Ishikawa (cell line): Measurements from ENCODE around the gene CD99.

Experiments
- CEBPB ChIP-seq: IDR thresholded peaks from 2 replicates; pipeline ENCODE4 v1.6.1; 2012
- CREB1 ChIP-seq: IDR thresholded peaks from 2 replicates; pipeline ENCODE4 v1.6.1; 2012; ENCODE audit warnings: low read depth
- EGR1 ChIP-seq: IDR thresholded peaks from 2 replicates; pipeline ENCODE4 v1.6.1; 2012
- EP300 ChIP-seq: IDR thresholded peaks from 2 replicates; pipeline ENCODE4 v1.6.1; 2012; ENCODE audit warnings: borderline replicate concordance
- FOXM1 ChIP-seq: IDR thresholded peaks from 2 replicates; pipeline ENCODE4 v1.6.1; 2012; ENCODE audit warnings: low read depth, borderline replicate concordance
- NFIC ChIP-seq: IDR thresholded peaks from 2 replicates; pipeline ENCODE4 v1.6.1; 2012
- RAD21 ChIP-seq: IDR thresholded peaks from 2 replicates; pipeline ENCODE4 v1.6.1; 2012; ENCODE audit warnings: low read depth
- TAF1 ChIP-seq: IDR thresholded peaks from 2 replicates; pipeline ENCODE4 v1.6.1; 2012; ENCODE audit warnings: low read depth, mild to moderate bottlenecking
- TCF12 ChIP-seq: IDR thresholded peaks from 2 replicates; pipeline ENCODE4 v1.6.1; 2012; ENCODE audit warnings: low read depth
- TEAD4 ChIP-seq: IDR thresholded peaks from 2 replicates; pipeline ENCODE4 v1.6.1; 2012
- YY1 ChIP-seq: IDR thresholded peaks from 2 replicates; pipeline ENCODE4 v1.6.1; 2012; ENCODE audit warnings: low read depth
- ZBTB7A ChIP-seq: IDR thresholded peaks from 2 replicates; pipeline ENCODE4 v1.6.1; 2012; ENCODE audit warnings: low read depth
- TF ChIP-seq, protein P1 (sequence below): IDR thresholded peaks from 2 replicates; pipeline ENCODE4 v1.6.1; 2012
- TF ChIP-seq, protein P2 (sequence below): IDR thresholded peaks from 2 replicates; pipeline ENCODE4 v1.6.1; 2012; ENCODE audit warnings: low read depth, mild to moderate bottlenecking
- TF ChIP-seq, protein P3 (sequence below): IDR thresholded peaks from 2 replicates; pipeline ENCODE4 v1.6.1; 2012

The CD99 gene

DNA sequence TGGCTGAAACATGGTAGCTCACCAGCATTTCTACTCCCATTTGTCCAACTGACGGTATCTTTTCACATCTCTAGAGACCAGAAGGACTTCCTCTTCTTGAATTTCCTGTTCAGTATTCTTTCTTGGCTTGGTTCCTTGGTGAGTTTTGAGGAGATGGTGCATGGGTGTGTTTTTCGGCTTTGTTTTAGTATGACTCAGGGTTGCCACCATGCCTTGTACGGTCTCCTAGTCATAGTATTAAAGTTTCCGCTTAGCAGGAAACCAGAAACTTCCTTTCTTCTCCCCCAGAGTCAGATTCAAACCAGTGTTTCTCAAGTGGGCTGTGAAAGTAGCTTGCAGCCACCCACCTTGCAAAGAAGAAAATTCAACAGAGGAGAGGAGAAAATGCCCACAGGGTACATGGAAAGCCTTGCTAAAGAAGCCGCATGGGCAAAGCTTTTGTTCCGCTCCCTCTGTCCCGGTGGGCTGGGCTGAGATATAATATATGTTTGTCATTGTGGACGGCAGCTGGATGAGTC, 5.7 kb downstream of the CD99 start:
- TF ChIP-seq TAF1 (no peak), EGR1 (no peak), EP300 (no peak), RAD21 (no peak), FOXM1 (no peak), CEBPB (no peak), ZBTB7A (no peak), TEAD4 (no peak), CREB1 (no peak), TCF12 (no peak)
- TF ChIP-seq, protein P1, sequence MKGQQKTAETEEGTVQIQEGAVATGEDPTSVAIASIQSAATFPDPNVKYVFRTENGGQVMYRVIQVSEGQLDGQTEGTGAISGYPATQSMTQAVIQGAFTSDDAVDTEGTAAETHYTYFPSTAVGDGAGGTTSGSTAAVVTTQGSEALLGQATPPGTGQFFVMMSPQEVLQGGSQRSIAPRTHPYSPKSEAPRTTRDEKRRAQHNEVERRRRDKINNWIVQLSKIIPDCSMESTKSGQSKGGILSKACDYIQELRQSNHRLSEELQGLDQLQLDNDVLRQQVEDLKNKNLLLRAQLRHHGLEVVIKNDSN, result no peak
- TF ChIP-seq, protein P2, sequence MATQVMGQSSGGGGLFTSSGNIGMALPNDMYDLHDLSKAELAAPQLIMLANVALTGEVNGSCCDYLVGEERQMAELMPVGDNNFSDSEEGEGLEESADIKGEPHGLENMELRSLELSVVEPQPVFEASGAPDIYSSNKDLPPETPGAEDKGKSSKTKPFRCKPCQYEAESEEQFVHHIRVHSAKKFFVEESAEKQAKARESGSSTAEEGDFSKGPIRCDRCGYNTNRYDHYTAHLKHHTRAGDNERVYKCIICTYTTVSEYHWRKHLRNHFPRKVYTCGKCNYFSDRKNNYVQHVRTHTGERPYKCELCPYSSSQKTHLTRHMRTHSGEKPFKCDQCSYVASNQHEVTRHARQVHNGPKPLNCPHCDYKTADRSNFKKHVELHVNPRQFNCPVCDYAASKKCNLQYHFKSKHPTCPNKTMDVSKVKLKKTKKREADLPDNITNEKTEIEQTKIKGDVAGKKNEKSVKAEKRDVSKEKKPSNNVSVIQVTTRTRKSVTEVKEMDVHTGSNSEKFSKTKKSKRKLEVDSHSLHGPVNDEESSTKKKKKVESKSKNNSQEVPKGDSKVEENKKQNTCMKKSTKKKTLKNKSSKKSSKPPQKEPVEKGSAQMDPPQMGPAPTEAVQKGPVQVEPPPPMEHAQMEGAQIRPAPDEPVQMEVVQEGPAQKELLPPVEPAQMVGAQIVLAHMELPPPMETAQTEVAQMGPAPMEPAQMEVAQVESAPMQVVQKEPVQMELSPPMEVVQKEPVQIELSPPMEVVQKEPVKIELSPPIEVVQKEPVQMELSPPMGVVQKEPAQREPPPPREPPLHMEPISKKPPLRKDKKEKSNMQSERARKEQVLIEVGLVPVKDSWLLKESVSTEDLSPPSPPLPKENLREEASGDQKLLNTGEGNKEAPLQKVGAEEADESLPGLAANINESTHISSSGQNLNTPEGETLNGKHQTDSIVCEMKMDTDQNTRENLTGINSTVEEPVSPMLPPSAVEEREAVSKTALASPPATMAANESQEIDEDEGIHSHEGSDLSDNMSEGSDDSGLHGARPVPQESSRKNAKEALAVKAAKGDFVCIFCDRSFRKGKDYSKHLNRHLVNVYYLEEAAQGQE, result no peak
- TF ChIP-seq, protein P3, sequence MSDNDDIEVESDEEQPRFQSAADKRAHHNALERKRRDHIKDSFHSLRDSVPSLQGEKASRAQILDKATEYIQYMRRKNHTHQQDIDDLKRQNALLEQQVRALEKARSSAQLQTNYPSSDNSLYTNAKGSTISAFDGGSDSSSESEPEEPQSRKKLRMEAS, result no peak

DNA sequence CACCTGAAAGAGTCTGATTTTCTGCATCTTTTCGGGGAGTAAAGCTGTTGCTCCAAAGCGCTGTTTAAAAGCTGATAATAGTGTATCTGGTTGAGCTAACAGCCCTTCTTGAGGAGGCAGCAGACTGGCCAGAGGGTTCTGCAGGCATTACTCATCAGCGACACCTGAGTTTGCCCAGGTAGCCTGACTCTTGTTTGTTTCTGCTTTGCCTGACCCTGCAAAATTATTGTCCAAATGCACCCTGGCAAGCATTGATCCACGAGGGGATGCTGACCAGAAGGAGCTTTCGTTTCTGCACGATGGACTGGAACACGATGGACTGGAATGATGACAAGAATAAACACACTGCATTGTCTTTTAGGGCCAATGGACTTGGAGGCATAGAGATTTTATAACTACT, 6.2 kb downstream of the CD99 start:
- TF ChIP-seq, protein P3, result no peak
- no peak for TF ChIP-seq EP300
- TF ChIP-seq CEBPB, result no peak
- TF ChIP-seq TEAD4, result no peak
- TF ChIP-seq TAF1, result no peak
- TF ChIP-seq EGR1, result no peak
- no peak for TF ChIP-seq RAD21
- TF ChIP-seq YY1, result no peak
- TF ChIP-seq, protein P2, result no peak
- TF ChIP-seq, protein P1, result no peak
- TF ChIP-seq NFIC, result no peak
- no peak for TF ChIP-seq FOXM1
- no peak for TF ChIP-seq CREB1
- TF ChIP-seq ZBTB7A, result no peak
- TF ChIP-seq TCF12, result no peak

DNA sequence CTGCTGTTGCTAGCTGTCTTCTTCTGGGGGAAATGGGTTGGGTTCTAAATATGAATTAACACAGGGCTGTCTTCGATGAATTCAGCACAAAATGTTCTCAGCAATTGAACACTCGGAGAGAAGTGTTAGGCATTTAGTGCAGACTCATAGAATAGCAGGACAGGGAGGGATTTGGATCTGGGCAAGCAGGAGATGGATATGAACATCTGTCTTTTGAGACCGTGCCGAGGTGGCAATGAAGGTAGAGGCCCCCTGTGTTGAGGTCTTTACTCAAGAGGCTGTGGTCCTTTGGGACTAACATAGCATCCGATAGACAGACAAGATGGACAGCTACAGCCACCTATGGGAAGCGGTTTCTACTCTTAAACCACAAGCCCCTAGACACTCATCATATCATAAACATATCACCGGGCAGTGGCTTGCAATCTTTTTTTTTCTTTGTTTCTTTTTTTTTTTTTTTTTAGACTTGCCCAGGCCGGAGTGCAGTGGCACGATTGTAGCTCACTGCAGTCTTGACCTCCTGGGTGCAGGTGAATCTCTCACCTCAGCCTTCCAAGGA, 6.7 kb downstream of the CD99 start:
- TF ChIP-seq, protein P3, result no peak
- TF ChIP-seq FOXM1 (no peak), RAD21 (no peak), TCF12 (no peak)

DNA sequence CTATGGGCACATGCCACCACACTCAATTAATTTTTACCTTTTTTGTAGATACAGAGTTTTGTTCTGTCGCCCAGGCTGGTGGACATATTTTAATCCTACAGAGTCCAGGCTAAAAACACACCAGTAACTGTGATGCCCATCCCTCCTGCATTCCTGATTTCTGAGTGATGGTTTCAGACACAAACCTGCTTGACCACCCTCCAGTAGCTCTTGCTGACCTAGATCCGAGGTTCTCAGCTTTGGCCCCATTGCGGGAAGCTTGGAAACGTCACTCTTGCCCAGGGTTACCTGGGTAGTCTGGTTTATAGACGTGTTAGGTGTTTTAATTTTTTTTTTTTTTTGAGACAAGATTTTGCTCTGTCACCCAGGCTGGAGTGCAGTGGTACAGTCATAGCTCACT, 7.5 kb downstream of the CD99 start:
- TF ChIP-seq EP300 (no peak), TCF12 (no peak), YY1 (no peak), ZBTB7A (no peak), TAF1 (no peak)
- TF ChIP-seq, protein P1, result no peak

DNA sequence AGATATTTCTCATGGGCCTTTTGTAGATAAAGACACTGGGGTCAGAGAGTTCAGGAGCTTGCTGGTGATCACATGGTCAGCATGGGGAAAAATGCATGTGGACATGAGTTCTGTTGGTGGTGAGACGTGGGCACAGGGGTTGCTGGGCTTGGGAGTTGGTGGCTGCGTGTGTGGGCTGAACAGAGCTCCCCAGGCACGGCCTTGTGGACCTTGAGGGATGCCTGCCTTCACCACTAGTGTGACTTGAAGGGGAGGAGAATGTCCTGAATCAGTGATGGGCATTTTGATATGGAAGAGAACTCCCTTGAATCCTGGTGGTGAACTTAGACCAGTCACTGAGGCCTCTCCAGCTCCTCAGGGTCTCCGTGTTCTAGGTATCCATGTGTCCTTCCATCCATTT, 8.9 kb downstream of the CD99 start:
- TF ChIP-seq YY1 (no peak), NFIC (no peak), CEBPB (no peak), EP300 (no peak), TAF1 (no peak), RAD21 (no peak), CREB1 (no peak), ZBTB7A (no peak), TEAD4 (no peak), EGR1 (no peak), FOXM1 (no peak), TCF12 (no peak)
- TF ChIP-seq, protein P2, result no peak
